GM13977 (cell line): ENCODE results near the gene CD300H.

Source experiments
- DNase-seq: peaks from one replicate; pipeline ENCODE4 v3.0.0; 2012; ENCODE audit warnings: low spot score
- CTCF ChIP-seq: IDR thresholded peaks from 2 replicates; pipeline ENCODE4 v1.5.1; 2012; ENCODE audit warnings: mild to moderate bottlenecking, control low read depth; ENCODE audit not compliant: insufficient read depth; ENCODE audit errors: extremely low read depth, missing control alignments
- in situ Hi-C: fragments of 300-500 bp; cut with MboI; formaldehyde crosslinking; loops from one replicate; pipeline ENCODE4 v1.12.0; 2022; ENCODE audit warnings: low sequenced_read_pairs, low pct_unique_long_range_greater_than_20kb, mixed read lengths, inconsistent platforms; ENCODE audit not compliant: unreplicated experiment

The CD300H gene

GRCh38 chr17:74525465-74525725, 41.9 kb downstream of the CD300H start:
- in situ Hi-C loops: no loop called here
- DNase-seq: no peak
- no peak for TF ChIP-seq CTCF

DNA sequence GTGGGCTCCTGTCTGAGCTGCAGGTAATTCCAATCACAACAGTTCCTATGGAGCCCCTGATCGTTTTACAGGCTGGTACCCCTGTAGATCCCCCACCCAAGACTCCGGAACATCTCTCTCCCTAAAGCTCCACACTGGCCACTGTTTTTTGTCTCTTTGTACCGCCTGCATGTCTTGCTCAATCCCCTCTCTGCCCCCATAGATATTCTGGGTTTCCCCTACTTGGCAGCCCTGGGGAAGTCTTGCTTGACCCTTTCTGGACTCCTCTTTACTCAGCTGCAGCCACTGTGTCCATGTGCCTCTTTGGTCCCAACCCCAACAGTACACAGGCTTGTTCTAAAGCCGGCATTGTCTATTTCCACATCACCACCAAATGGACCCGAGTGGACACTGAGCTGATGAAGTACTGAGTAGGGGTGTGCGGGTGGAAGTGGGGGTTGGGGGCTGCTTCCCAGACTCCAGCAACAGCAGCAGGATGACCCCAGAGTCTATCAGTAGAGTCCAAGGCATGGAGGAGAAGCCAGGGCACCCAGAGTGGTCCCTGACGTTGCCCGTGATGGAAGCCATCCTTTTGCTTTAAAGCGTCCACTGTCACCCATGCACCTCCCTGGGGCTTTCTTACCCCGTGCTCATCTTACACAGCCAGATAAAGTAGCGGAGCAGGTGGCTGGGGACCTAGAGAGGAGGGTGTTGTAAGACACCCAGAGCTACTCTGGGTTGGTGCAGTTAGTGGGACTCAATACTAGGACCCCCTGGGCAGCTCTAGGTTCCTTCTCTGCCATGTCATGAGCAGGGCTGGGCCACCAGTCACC, 42.5 kb downstream of the CD300H start:
- in situ Hi-C loops: no loop called here
- DNase-seq: peak; percentile 1
- no peak for TF ChIP-seq CTCF

DNA sequence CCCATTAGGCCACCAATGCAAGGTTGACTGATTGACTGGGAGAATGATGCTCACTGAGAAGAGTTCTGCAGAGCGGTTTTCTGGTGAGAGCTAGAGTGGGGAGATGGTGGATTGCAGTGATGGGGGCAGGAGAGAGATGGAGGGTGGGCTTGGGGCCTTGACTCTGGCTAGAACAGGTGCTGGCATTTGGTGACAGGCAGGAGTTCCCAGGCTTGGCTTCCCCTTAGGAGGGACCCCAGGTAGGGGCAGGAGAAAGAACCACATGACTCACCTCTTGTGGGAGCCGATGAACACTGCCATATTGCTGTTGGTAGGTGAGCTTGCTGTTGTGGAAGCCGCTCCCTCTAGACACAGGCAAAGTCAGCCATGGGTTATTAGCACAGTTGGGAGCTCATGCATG, 44.0 kb downstream of the CD300H start:
- in situ Hi-C loops: no loop called here
- DNase-seq: peak; percentile 1
- TF ChIP-seq CTCF: no peak

DNA sequence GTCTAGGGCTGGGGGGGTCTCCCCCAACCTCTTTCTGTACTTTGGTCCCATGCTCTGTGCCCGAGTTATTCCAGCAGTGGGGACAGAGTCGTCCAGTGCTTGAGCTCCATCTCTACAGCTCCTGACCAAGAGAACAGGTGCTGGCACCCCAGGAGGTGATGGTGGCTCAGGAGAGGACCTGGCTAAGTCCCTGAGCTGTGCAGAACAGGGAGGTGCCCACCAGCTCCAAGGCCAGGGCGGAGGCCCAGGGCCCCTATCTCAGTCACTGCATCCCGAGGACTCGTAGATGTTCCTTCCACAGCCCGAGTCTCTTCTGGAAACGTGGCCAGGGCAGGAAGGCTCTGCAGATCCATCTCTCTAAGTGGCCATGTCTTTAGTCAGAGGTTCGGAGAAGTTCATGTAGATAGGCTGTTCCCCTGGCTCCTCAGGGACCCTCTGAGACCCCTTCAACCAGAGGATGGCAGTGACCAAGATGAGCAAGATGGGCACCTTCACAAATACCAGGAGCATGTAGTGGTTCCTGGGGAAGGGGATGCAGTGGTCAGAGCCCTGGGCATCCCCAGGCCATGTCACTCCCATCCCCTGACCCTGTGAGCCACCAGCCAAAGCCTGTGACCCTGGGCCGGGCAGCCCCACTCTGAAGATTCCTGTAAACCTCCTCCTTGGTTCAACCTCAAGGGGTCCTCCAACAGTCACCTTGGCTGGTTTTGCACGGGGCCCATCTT, 44.8 kb downstream of the CD300H start:
- DNase-seq: peak; percentile 3
- TF ChIP-seq CTCF: no peak
- in situ Hi-C loops: no loop called here

GRCh38 chr17:74521701-74522201, 45.6 kb downstream of the CD300H start:
- no peak for TF ChIP-seq CTCF
- in situ Hi-C loops: no loop called here

DNA sequence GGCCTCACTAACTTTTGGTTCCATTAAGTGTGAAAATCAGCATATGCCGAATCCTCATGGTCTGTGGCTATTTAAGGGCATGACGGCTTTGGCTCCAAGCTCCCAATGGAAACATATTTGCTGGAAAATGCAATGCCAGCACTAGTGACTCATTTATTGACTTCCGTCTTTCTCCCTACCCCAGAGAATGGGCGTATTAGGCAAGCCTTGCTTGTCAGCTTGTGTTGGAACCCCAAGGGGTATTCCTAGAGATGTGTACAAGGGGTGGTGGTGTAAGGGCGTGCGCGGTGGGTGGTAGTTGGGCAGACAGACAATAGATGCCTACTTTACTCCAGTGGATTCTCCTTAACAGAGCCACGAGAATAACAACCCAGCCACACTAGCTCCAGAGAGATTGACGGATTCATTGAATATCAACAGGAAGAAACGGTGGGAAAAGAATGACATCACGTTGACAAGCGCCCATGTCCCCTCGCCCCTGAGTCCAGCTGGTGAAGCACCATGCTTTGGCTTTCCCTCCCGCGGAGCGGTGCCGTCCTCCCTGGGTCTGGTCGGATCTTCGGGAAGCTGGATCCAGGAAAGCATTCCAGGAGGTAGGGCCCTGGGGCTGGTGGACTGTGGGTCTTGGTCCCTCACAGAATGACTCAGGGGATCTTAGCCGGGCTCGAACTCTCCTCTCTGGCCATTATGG, 46.4 kb downstream of the CD300H start:
- in situ Hi-C loops: no loop called here
- peak; percentile 2 for DNase-seq
- no peak for TF ChIP-seq CTCF

More at GRCh38 chr17:74521701-74522201, 45.6 kb downstream of the CD300H start:
- peak; percentile 57 for DNase-seq
